Epithelial cell of esophagus (primary cell): Measurements from ENCODE around the gene TOLLIP.

Experiments used
- DNase-seq: peaks from one replicate; pipeline ENCODE4 v3.0.0; 2010; ENCODE audit warnings: low read depth
- H3K4me3 ChIP-seq: 2 replicates; pipeline ENCODE4 v1.5.1; 2011; ENCODE audit warnings: mild to moderate bottlenecking, low read length, control low read depth
- TF ChIP-seq, protein P1 (sequence below): IDR thresholded peaks from 2 replicates; pipeline ENCODE4 v1.5.1; 2011; ENCODE audit warnings: low read depth, mild to moderate bottlenecking, low read length, control low read depth, inconsistent platforms; ENCODE audit not compliant: insufficient read depth; ENCODE audit errors: missing control alignments

Gene TOLLIP

DNA sequence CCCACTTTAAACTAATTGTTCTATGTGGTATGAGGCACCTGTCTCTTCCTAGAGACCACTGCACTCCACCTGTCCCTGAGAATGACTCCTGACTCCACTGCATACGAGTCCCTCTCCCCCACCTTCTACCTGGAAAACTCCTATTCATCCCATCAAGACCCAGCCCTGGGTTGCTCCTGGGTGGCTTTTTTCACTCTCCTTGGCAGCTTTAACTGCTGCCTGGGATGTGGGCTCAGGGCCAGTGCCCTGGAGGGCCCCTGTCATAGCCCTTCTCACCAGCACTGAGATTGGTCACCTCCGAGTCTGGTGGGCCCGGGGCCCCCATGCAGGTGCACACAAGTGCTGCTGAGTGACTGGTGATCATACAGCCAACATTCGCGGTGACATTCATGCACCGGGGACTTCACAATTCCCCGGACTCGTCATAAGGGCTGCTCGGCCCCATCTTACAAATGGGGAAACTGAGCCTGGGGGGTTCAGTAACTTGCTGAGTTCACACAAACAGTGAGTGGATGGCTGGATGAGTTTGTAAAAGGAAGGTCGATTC, 25.9 kb upstream of the TOLLIP start:
- H3K4me3 ChIP-seq: peak overlapping the region; percentile 47
- DNase-seq: no peak

DNA sequence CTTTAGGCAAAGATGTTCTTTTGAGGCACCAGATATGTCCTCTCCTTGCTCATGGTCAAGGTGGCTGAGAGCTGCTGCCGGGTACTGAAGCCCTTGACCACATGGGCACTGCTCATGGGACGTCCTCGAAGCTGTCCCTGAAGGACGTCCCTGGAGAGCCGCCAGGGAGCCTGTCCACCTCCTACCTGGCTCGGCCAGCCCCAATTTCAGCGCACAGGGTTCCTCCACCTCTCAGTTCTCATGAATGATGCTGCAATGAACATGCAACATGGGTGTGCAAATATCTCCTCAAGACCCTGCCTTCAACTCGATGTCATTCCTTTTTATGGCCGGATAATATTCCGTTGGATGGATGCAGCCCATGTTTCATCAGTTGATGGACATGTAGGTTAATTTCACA, 24.4 kb upstream of the TOLLIP start:
- DNase-seq: no peak
- TF ChIP-seq, protein P1, sequence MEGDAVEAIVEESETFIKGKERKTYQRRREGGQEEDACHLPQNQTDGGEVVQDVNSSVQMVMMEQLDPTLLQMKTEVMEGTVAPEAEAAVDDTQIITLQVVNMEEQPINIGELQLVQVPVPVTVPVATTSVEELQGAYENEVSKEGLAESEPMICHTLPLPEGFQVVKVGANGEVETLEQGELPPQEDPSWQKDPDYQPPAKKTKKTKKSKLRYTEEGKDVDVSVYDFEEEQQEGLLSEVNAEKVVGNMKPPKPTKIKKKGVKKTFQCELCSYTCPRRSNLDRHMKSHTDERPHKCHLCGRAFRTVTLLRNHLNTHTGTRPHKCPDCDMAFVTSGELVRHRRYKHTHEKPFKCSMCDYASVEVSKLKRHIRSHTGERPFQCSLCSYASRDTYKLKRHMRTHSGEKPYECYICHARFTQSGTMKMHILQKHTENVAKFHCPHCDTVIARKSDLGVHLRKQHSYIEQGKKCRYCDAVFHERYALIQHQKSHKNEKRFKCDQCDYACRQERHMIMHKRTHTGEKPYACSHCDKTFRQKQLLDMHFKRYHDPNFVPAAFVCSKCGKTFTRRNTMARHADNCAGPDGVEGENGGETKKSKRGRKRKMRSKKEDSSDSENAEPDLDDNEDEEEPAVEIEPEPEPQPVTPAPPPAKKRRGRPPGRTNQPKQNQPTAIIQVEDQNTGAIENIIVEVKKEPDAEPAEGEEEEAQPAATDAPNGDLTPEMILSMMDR: no peak
- no peak overlapping the region for H3K4me3 ChIP-seq

More for the DNA sequence above, 25.9 kb upstream of the TOLLIP start:
- TF ChIP-seq, protein P1: no peak

DNA sequence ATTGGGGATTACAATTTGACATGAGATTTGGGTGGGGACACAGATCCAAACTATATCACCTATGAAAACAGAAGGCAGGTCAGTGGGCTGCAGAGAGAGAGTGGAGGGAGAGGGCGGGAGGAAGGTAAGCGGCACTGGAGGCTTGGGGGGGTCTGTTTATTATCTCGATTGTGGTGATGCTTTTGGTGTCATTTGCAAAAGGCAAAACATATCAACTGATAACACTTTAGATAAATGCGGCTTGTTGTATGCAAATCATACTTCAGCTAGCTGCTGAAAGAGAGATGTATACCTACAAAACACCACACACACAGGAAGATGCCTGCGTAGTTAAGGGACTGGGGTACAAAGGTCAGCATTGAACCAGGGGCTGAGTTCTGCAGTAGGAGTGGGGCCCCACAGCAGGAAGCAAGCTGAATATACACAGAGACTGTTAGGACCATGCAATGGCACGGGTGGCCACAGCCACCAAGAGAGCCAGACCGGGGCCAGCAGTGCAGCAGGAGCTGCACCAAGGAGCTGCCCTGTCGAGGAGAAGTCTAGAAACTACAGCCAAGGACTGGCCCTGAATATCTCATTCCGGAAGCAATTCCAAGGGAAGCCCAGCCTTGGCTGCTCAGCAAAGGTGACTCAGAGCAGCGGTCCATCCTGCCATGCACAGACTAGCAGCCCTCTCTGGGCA, 23.8 kb upstream of the TOLLIP start:
- H3K4me3 ChIP-seq: no peak overlapping the region
- DNase-seq: no peak
- TF ChIP-seq, protein P1: no peak

- TF ChIP-seq, protein P1: no peak
- DNase-seq: no peak
- H3K4me3 ChIP-seq: no peak overlapping the region
Measured at GRCh38 chr11:1330473-1330872, 21.0 kb upstream of the TOLLIP start.

- H3K4me3 ChIP-seq: no peak overlapping the region
- no peak for DNase-seq
- TF ChIP-seq, protein P1: no peak
Measured at GRCh38 chr11:1327064-1327460, 17.6 kb upstream of the TOLLIP start.

GRCh38 chr11:1326435-1327063, 17.1 kb upstream of the TOLLIP start:
- TF ChIP-seq, protein P1: no peak
- DNase-seq: no peak
- H3K4me3 ChIP-seq: no peak overlapping the region
